HG03064 (cell line): Measurements from ENCODE around the gene ANKRD40.
"Not testable (repeated sequence)": the region's sequence is repeated elsewhere in the genome, so short reads cannot be mapped to it uniquely, and the experiment has no call there.

Experiments used
- ATAC-seq: cut with Tn5 transposase; IDR thresholded peaks from one replicate; pipeline ENCODE4 v1.9.1; 2021; ENCODE audit warnings: low read depth; ENCODE audit not compliant: unreplicated experiment

Gene ANKRD40

GRCh38 chr17:50712641-50713040, 4.9 kb upstream of the ANKRD40 start:
- no peak for ATAC-seq

GRCh38 chr17:50710650-50711049, 2.9 kb upstream of the ANKRD40 start:
- no peak for ATAC-seq

- no peak for ATAC-seq
These were observed 2.3 kb upstream of the ANKRD40 start for GRCh38 chr17:50710025-50710424.

GRCh38 chr17:50709053-50709452, 1.3 kb upstream of the ANKRD40 start:
- not testable (repeated sequence) for ATAC-seq

- no peak for ATAC-seq
These were observed 611 bp upstream of the ANKRD40 start for GRCh38 chr17:50708050-50709000.

GRCh38 chr17:50703162-50703561, 4.6 kb downstream of the ANKRD40 start:
- no peak for ATAC-seq

- no peak for ATAC-seq
These were observed 8.3 kb downstream of the ANKRD40 start for GRCh38 chr17:50699410-50699809.

- ATAC-seq: no peak
These were observed 9.9 kb downstream of the ANKRD40 start for GRCh38 chr17:50697663-50698272.

- ATAC-seq: no peak
These were observed 10.7 kb downstream of the ANKRD40 start for GRCh38 chr17:50697062-50697461.

GRCh38 chr17:50696365-50696879, 11.3 kb downstream of the ANKRD40 start:
- ATAC-seq: no peak

- no peak for ATAC-seq
These were observed 14.6 kb downstream of the ANKRD40 start for GRCh38 chr17:50693036-50693682.

GRCh38 chr17:50692448-50693035, 15.2 kb downstream of the ANKRD40 start:
- ATAC-seq: no peak

GRCh38 chr17:50691550-50692447, 15.9 kb downstream of the ANKRD40 start:
- no peak for ATAC-seq

GRCh38 chr17:50690887-50691549, 16.7 kb downstream of the ANKRD40 start:
- ATAC-seq: no peak

- ATAC-seq: no peak
These were observed 17.5 kb downstream of the ANKRD40 start for GRCh38 chr17:50689956-50690886.

- ATAC-seq: no peak
These were observed 18.5 kb downstream of the ANKRD40 start for GRCh38 chr17:50689251-50689650.

- ATAC-seq: no peak
These were observed 19.5 kb downstream of the ANKRD40 start for GRCh38 chr17:50688245-50688644.
